IMR-90 (cell line): Measurements from ENCODE around the gene BAZ2A. TPM values are rescaled to one million over a fixed set of nuclear protein-coding genes. Genes with fewer than 3 reads are reported as not detected.

Experiments used
- ATAC-seq: fragments of 200-7000 bp; cut with Tn5 transposase; 2 replicates; pipeline ENCODE4 v1.9.1; 2020; ENCODE audit warnings: low read depth, mild to moderate bottlenecking, moderate library complexity
- BruUV-seq: library from RNA; stranded (reverse); fragments of 400-500 nt; replicated peaks from 2 replicates; lab custom pipeline; 2021; lab: Mats Ljungman, UMichigan
- CTCF ChIA-PET: fragments of 300-600 bp; formaldehyde crosslinking; extraction: SDS; loops from one replicate; lab custom pipeline; 2021; ENCODE audit warnings: antibody characterized with exemption; lab: Yijun Ruan, JAX
- POLR2A ChIA-PET: fragments of 300-600 bp; sonication (Branson Sonifier 250); formaldehyde crosslinking; loops from one replicate; lab custom pipeline; 2022; ENCODE audit warnings: antibody characterized with exemption; ENCODE audit not compliant: unreplicated experiment; lab: Charles Lee
- DNase-seq: peaks from one replicate; pipeline ENCODE4 v3.0.0; 2013
- H2AFZ ChIP-seq: replicated peaks from 2 replicates; pipeline ENCODE3; 2013; ENCODE audit warnings: low read length, mild to moderate bottlenecking; ENCODE audit not compliant: poor library complexity
- H2AK5ac ChIP-seq: 2 replicates; pipeline ENCODE4 v1.6.1; 2013; ENCODE audit warnings: low read depth, low read length, inconsistent platforms
- H2AK9ac ChIP-seq: replicated peaks from 2 replicates; pipeline ENCODE3; 2013; ENCODE audit warnings: mild to moderate bottlenecking, low read depth, low read length, moderate library complexity; ENCODE audit not compliant: poor library complexity
- H2BK120ac ChIP-seq: 2 replicates; pipeline ENCODE4 v1.6.1; 2013; ENCODE audit warnings: low read depth, low read length, inconsistent platforms
- H2BK15ac ChIP-seq: 3 replicates; pipeline ENCODE4 v1.6.1; 2013; ENCODE audit warnings: low read depth, low read length, inconsistent platforms
- H2BK20ac ChIP-seq: 2 replicates; pipeline ENCODE4 v1.6.1; 2013; ENCODE audit warnings: low read depth, mild to moderate bottlenecking, inconsistent platforms, low read length, moderate library complexity
- H2BK5ac ChIP-seq: 2 replicates; pipeline ENCODE4 v1.6.1; 2013; ENCODE audit warnings: mild to moderate bottlenecking, low read depth, low read length, inconsistent platforms; ENCODE audit not compliant: poor library complexity, severe bottlenecking
- H3K14ac ChIP-seq: replicated peaks from 2 replicates; pipeline ENCODE4 v1.6.1; 2013; ENCODE audit warnings: low read depth, low read length, inconsistent platforms
- H3K18ac ChIP-seq: 2 replicates; pipeline ENCODE4 v1.6.1; 2013; ENCODE audit warnings: low read depth, low read length, control low read depth
- H3K23ac ChIP-seq: 2 replicates; pipeline ENCODE4 v1.6.1; 2013; ENCODE audit warnings: low read depth, low read length, inconsistent platforms
- H3K27ac ChIP-seq: 2 replicates; pipeline ENCODE4 v1.5.1; 2013; ENCODE audit warnings: mild to moderate bottlenecking, control low read depth, low read length; ENCODE audit not compliant: insufficient read depth
- H3K27me3 ChIP-seq: 2 replicates; pipeline ENCODE4 v1.6.1; 2013; ENCODE audit warnings: low read length; ENCODE audit not compliant: control insufficient read depth, insufficient read depth
- H3K36me3 ChIP-seq: 2 replicates; pipeline ENCODE4 v1.6.1; 2013; ENCODE audit warnings: low read length, mixed read lengths; ENCODE audit not compliant: control insufficient read depth, insufficient read depth
- H3K4ac ChIP-seq: 2 replicates; pipeline ENCODE4 v1.6.1; 2013; ENCODE audit warnings: low read depth, low read length, inconsistent platforms
- H3K4me1 ChIP-seq: 2 replicates; pipeline ENCODE4 v1.6.1; 2013; ENCODE audit warnings: low read length, mixed read lengths; ENCODE audit not compliant: control insufficient read depth, insufficient read depth
- H3K4me2 ChIP-seq: 2 replicates; pipeline ENCODE4 v1.6.1; 2013; ENCODE audit warnings: low read depth, mild to moderate bottlenecking, control low read depth, low read length, moderate library complexity
- H3K4me3 ChIP-seq: 2 replicates; pipeline ENCODE4 v1.5.1; 2013; ENCODE audit warnings: low read depth, mild to moderate bottlenecking, control low read depth, low read length, moderate library complexity; ENCODE audit not compliant: insufficient read depth
- H3K56ac ChIP-seq: 2 replicates; pipeline ENCODE4 v1.6.1; 2013; ENCODE audit warnings: low read length, inconsistent platforms; ENCODE audit not compliant: insufficient read depth; ENCODE audit errors: extremely low read depth
- H3K79me1 ChIP-seq, 2 experiments: 2 replicates each; pipeline ENCODE4 v1.6.1; 2013; ENCODE audit warnings: low read length in 2 of 2, inconsistent platforms in 1 of 2, low read depth in 1 of 2
- H3K9ac ChIP-seq: 2 replicates; pipeline ENCODE4 v1.6.1; 2013; ENCODE audit warnings: low read depth, low read length, control low read depth
- H3K9me1 ChIP-seq: 2 replicates; pipeline ENCODE4 v1.6.1; 2013; ENCODE audit warnings: low read length, inconsistent platforms; ENCODE audit not compliant: insufficient read depth
- H3K9me3 ChIP-seq: 2 replicates; pipeline ENCODE4 v1.6.1; 2013; ENCODE audit warnings: low read length; ENCODE audit not compliant: control insufficient read depth, insufficient read depth
- H4K20me1 ChIP-seq: 2 replicates; pipeline ENCODE4 v1.6.1; 2013; ENCODE audit warnings: low read length, inconsistent platforms; ENCODE audit not compliant: insufficient read depth
- H4K5ac ChIP-seq: 2 replicates; pipeline ENCODE4 v1.6.1; 2013; ENCODE audit warnings: mild to moderate bottlenecking, low read depth, low read length, control low read depth
- H4K8ac ChIP-seq, 2 experiments: 2 replicates each; pipeline ENCODE4 v1.6.1; 2013; ENCODE audit warnings: low read depth in 2 of 2, low read length in 2 of 2, control low read depth in 1 of 2, inconsistent platforms in 1 of 2
- H4K91ac ChIP-seq: 2 replicates; pipeline ENCODE4 v1.6.1; 2013; ENCODE audit warnings: low read depth, low read length, inconsistent platforms; ENCODE audit not compliant: insufficient read depth
- BHLHE40 ChIP-seq: fragments of 150-350 bp; IDR thresholded peaks from 2 replicates; pipeline ENCODE4 v1.6.1; 2016; ENCODE audit warnings: mild to moderate bottlenecking, low read depth, low read length
- CHD1 ChIP-seq: IDR thresholded peaks from 2 replicates; pipeline ENCODE4 v1.6.1; 2012; ENCODE audit warnings: low read depth, low read length, improper control_type of control experiment
- CTCF ChIP-seq: conservative IDR thresholded peaks from 2 replicates; pipeline ENCODE4 v1.5.1; 2012; ENCODE audit warnings: mild to moderate bottlenecking, low read depth, low read length, improper control_type of control experiment
- FOS ChIP-seq: fragments of 150-350 bp; IDR thresholded peaks from 2 replicates; pipeline ENCODE4 v1.6.1; 2016; ENCODE audit warnings: low read depth, low read length
- MAFK ChIP-seq: IDR thresholded peaks from 2 replicates; pipeline ENCODE4 v1.6.1; 2012; ENCODE audit warnings: low read depth, low read length, improper control_type of control experiment
- MAZ ChIP-seq: IDR thresholded peaks from 2 replicates; pipeline ENCODE4 v1.6.1; 2012; ENCODE audit warnings: low read depth, mild to moderate bottlenecking, low read length, improper control_type of control experiment, moderate library complexity, borderline replicate concordance
- MXI1 ChIP-seq: IDR thresholded peaks from 2 replicates; pipeline ENCODE4 v1.6.1; 2012; ENCODE audit warnings: low read depth, mild to moderate bottlenecking, low read length, moderate library complexity, borderline replicate concordance
- POLR2A ChIP-seq: IDR thresholded peaks from 2 replicates; pipeline ENCODE4 v1.6.1; 2012; ENCODE audit warnings: mild to moderate bottlenecking, low read depth, low read length
- RAD21 ChIP-seq: IDR thresholded peaks from 2 replicates; pipeline ENCODE4 v1.6.1; 2012; ENCODE audit warnings: low read length, improper control_type of control experiment
- RFX5 ChIP-seq: IDR thresholded peaks from 2 replicates; pipeline ENCODE4 v1.8.0; 2012; ENCODE audit warnings: low read depth, mild to moderate bottlenecking, low read length, moderate library complexity
- SMC3 ChIP-seq: fragments of 150-350 bp; IDR thresholded peaks from 2 replicates; pipeline ENCODE4 v1.6.1; 2016; ENCODE audit warnings: low read depth, mild to moderate bottlenecking, antibody characterized with exemption, low read length, moderate library complexity
- USF2 ChIP-seq: fragments of 150-350 bp; IDR thresholded peaks from 2 replicates; pipeline ENCODE4 v1.6.1; 2017; ENCODE audit warnings: mild to moderate bottlenecking, antibody characterized with exemption, low read length, low read depth
- WGBS, 2 experiments: methylation state at CpG; one replicate each; pipeline versions ENCODE4 v1.1.5 to v1.1.7; 2013; ENCODE audit warnings: missing lambda C conversion rate in 2 of 2; ENCODE audit not compliant: insufficient read length in 1 of 2; ENCODE audit errors: extremely low coverage in 2 of 2; 5-methylcytosine and 5-hydroxymethylcytosine counted together
- dilution Hi-C: fragments of 300-500 bp; cut with HindIII; formaldehyde crosslinking; loops from one replicate; pipeline ENCODE4 v1.14.3; 2018; ENCODE audit warnings: low sequenced_read_pairs; ENCODE audit not compliant: unreplicated experiment
- in situ Hi-C: fragments of 300-500 bp; cut with MboI; formaldehyde crosslinking; loops from 3 replicates; pipeline ENCODE4 v1.14.3; 2019; ENCODE audit warnings: low sequenced_read_pairs, inconsistent platforms, mixed read lengths
- intact Hi-C: fragments of 100-400 bp; cut with micrococcal nuclease; formaldehyde crosslinking; loops from 2 replicates; pipeline ENCODE4 v1.10.0; 2022
- polyA plus RNA-seq, 3 experiments: library from polyadenylated mRNA; depleted of rRNA; stranded (reverse); fragments of >200 nt; gene quantifications; 2 replicates each; pipeline ENCODE4 v1.2.3, GENCODE V29; 2012; ENCODE audit warnings: low replicate concordance in 1 of 3
- total RNA-seq: library from RNA; depleted of rRNA; stranded (reverse); fragments of >200 nt; gene quantifications from 2 replicates; pipeline ENCODE4 v1.2.3, GENCODE V29; 2012
- TF ChIP-seq, protein P1 (sequence below): fragments of 150-350 bp; IDR thresholded peaks from 2 replicates; pipeline ENCODE4 v1.6.1; 2016; ENCODE audit warnings: low read depth, mild to moderate bottlenecking, low read length, moderate library complexity, borderline replicate concordance

BAZ2A gene
- total and polyA plus RNA-seq, 2 of the 4 experiments (the other 2 are of a cell fraction) = 15.4 to 42.8 TPM

GRCh38 chr12:56596815-56597214 is 33.3 kb downstream of the BAZ2A start:
- WGBS, 2 experiments = no CpG with 5 or more reads among the region's 3 CpGs
- no peak overlapping the region for H2BK20ac ChIP-seq
- H3K9ac ChIP-seq = no peak overlapping the region
- CTCF ChIA-PET = no interaction called here
- no peak overlapping the region for H2AK5ac ChIP-seq
- POLR2A ChIA-PET = no interaction called here
- no peak overlapping the region for H4K5ac ChIP-seq
- no peak overlapping the region for H2BK120ac ChIP-seq
- peaks cover 15% of the 10 kb centered on the region for H3K4me1 ChIP-seq
- dilution Hi-C loops (no loop called here), in situ Hi-C loops (no loop called here), intact Hi-C loops (loop anchor here (5.0 kb wide), 1 partner anchor 40 kb away; no protein-coding TSS in a partner anchor)
- no peak overlapping the region for H3K4ac ChIP-seq
- no peak overlapping the region for H2BK15ac ChIP-seq
- no peak overlapping the region for H3K4me3 ChIP-seq
- no peak overlapping the region for H2AFZ ChIP-seq
- peaks cover 19% of the 10 kb centered on the region for H4K20me1 ChIP-seq
- no peak overlapping the region for H3K18ac ChIP-seq
- H3K79me1 ChIP-seq = peaks cover 3 to 45% of the 10 kb centered on the region in 2 experiments; a peak in 3 of 4 replicates
- peaks cover 3% of the 10 kb centered on the region; the same call in 1 of the 2 replicates for H3K9me1 ChIP-seq
- H3K4me2 ChIP-seq = no peak overlapping the region
- H3K56ac ChIP-seq = no peak overlapping the region
- peak overlapping the region; percentile 22; the same call in 1 of the 2 replicates for H3K27ac ChIP-seq
- DNase-seq = no peak
- no peak overlapping the region for H4K8ac ChIP-seq
- no peak overlapping the region for H3K14ac ChIP-seq
- H2AK9ac ChIP-seq = no peak overlapping the region
- 0 out of 2 replicates have a peak, but pooled peaks have one; percentile 3 for ATAC-seq
- TF ChIP-seq CTCF (no peak), MAZ (no peak), MXI1 (no peak), USF2 (no peak), POLR2A (no peak), FOS (no peak), MAFK (no peak), RAD21 (no peak), RFX5 (no peak), BHLHE40 (no peak), SMC3 (no peak), CHD1 (no peak)
- TF ChIP-seq, protein P1, sequence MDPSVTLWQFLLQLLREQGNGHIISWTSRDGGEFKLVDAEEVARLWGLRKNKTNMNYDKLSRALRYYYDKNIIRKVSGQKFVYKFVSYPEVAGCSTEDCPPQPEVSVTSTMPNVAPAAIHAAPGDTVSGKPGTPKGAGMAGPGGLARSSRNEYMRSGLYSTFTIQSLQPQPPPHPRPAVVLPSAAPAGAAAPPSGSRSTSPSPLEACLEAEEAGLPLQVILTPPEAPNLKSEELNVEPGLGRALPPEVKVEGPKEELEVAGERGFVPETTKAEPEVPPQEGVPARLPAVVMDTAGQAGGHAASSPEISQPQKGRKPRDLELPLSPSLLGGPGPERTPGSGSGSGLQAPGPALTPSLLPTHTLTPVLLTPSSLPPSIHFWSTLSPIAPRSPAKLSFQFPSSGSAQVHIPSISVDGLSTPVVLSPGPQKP = no peak
- H3K9me3 ChIP-seq = no peaks in the 10 kb centered on the region
- H3K23ac ChIP-seq = no peak overlapping the region
- no peaks in the 10 kb centered on the region for H3K27me3 ChIP-seq
- no peak overlapping the region for H4K91ac ChIP-seq
- H2BK5ac ChIP-seq = no peak overlapping the region
- no TSS peak for BruUV-seq
- H3K36me3 ChIP-seq = peaks cover 56% of the 10 kb centered on the region
